HepG2 (cell line): ENCODE results near the gene NUBP2. TPM values are rescaled to one million over a fixed set of nuclear protein-coding genes. Genes with fewer than 3 reads are reported as not detected.
A peak's percentile ranks its signal among the peaks of the same experiment; 100 is the strongest.

Experiments used
- ATAC-seq: fragments of 200-7000 bp; cut with Tn5 transposase; 3 replicates; pipeline ENCODE4 v1.9.1; 2020; ENCODE audit warnings: mild to moderate bottlenecking, moderate library complexity
- BruUV-seq: library from RNA; stranded (reverse); fragments of 400-500 nt; replicated peaks from 2 replicates; lab custom pipeline; 2021; lab: Mats Ljungman, UMichigan
- CTCF ChIA-PET: fragments of 300-600 bp; formaldehyde crosslinking; extraction: SDS; loops from one replicate; lab custom pipeline; 2021; ENCODE audit warnings: low total read pairs, inconsistent platforms, low intra/inter-chr PET ratio; lab: Yijun Ruan, JAX
- POLR2A ChIA-PET: fragments of 350-600 bp; sonication (Branson Sonifier 250); formaldehyde crosslinking; loops from one replicate; lab custom pipeline; 2020; ENCODE audit warnings: antibody characterized with exemption, inconsistent platforms; lab: Yijun Ruan, JAX
- DNase-seq: peaks from one replicate; pipeline ENCODE4 v3.0.0-alpha.2; 2015; ENCODE audit warnings: low spot score
- FAIRE-seq: peaks from 3 replicates; lab custom pipeline; 2011; peaks lifted over from hg19 to GRCh38; lab: Jason Lieb, UNC
- H2AFZ ChIP-seq: one replicate; pipeline ENCODE4 v1.6.1; 2011; ENCODE audit warnings: low read length, inconsistent platforms
- H3K27ac ChIP-seq: fragments of 300-600 bp; 3 replicates; pipeline ENCODE4 v1.8.0; 2011; ENCODE audit warnings: mixed run types, mild to moderate bottlenecking, mixed read lengths, low read length, inconsistent platforms; ENCODE audit not compliant: insufficient read depth; ENCODE audit errors: extremely low read length
- H3K27me3 ChIP-seq, 2 experiments: fragments of 200-600 bp in 1 of 2; 2 replicates in 1 of 2; 3 replicates in 1 of 2; pipeline versions ENCODE4 v1.6.0 to v1.8.0; 2011; ENCODE audit warnings: low read length in 2 of 2, mild to moderate bottlenecking in 2 of 2, moderate library complexity in 2 of 2, inconsistent platforms in 1 of 2; ENCODE audit not compliant: insufficient read depth in 2 of 2, control insufficient read depth in 1 of 2
- H3K36me3 ChIP-seq, 2 experiments: fragments of 200-600 bp in 1 of 2; replicated peaks in 1 of 2; 2 replicates in 1 of 2; 3 replicates in 1 of 2; pipeline versions ENCODE4 v1.5.1 to v1.8.0; 2011; ENCODE audit warnings: low read length in 2 of 2, inconsistent platforms in 1 of 2; ENCODE audit not compliant: insufficient read depth in 2 of 2, control insufficient read depth in 1 of 2
- H3K4me1 ChIP-seq: 2 replicates; pipeline ENCODE4 v1.5.1; 2012; ENCODE audit warnings: low read length, inconsistent platforms; ENCODE audit not compliant: insufficient read depth
- H3K4me2 ChIP-seq: 2 replicates; pipeline ENCODE4 v1.6.0; 2011; ENCODE audit warnings: low read depth, low read length, inconsistent platforms
- H3K4me3 ChIP-seq, 3 experiments: fragments of 200-600 bp in 1 of 3; sonication (generic), shearing (Covaris generic) in 1 of 3; replicated peaks in 1 of 3; 2 replicates each; pipeline ENCODE4 v1.5.1; 2011 to 2016; ENCODE audit warnings: low read length in 3 of 3, inconsistent platforms in 2 of 3, low read depth in 2 of 3, mild to moderate bottlenecking in 2 of 3, control low read depth in 1 of 3, mixed read lengths in 1 of 3; ENCODE audit not compliant: insufficient read depth in 1 of 3
- H3K79me2 ChIP-seq: one replicate; pipeline ENCODE4 v1.6.1; 2011; ENCODE audit warnings: low read length, inconsistent platforms; ENCODE audit not compliant: insufficient read depth
- H3K9ac ChIP-seq: 2 replicates; pipeline ENCODE4 v1.6.0; 2011; ENCODE audit warnings: mild to moderate bottlenecking, low read depth, low read length, inconsistent platforms; ENCODE audit not compliant: insufficient read depth
- H3K9me3 ChIP-seq: 2 replicates; pipeline ENCODE4 v1.5.1; 2012; ENCODE audit warnings: mild to moderate bottlenecking, low read length
- H4K20me1 ChIP-seq: 2 replicates; pipeline ENCODE4 v1.6.0; 2011; ENCODE audit warnings: inconsistent platforms, mild to moderate bottlenecking, low read length, moderate library complexity; ENCODE audit not compliant: insufficient read depth
- AGO1 ChIP-seq: fragments of 200-400 bp; formaldehyde crosslinking; IDR thresholded peaks from 2 replicates; pipeline ENCODE4 v1.6.1; 2017; ENCODE audit warnings: mild to moderate bottlenecking, low read depth, low read length, moderate library complexity; ENCODE audit not compliant: poor library complexity, severe bottlenecking
- AGO2 ChIP-seq: fragments of 200-400 bp; formaldehyde crosslinking; optimal IDR thresholded peaks from 2 replicates; pipeline ENCODE3; 2017; ENCODE audit warnings: mild to moderate bottlenecking, low read depth, low read length, moderate library complexity
- ATF3 ChIP-seq: sonication (generic); formaldehyde crosslinking; IDR thresholded peaks from 2 replicates; pipeline ENCODE4 v1.4.0; 2020; ENCODE audit warnings: missing genetic modification reagents
- CHD2 ChIP-seq: IDR thresholded peaks from 2 replicates; pipeline ENCODE4 v1.6.1; 2011; ENCODE audit warnings: low read depth, low read length, improper control_type of control experiment
- HMGA1 ChIP-seq: sonication (generic); formaldehyde crosslinking; conservative IDR thresholded peaks from 2 replicates; pipeline ENCODE4 v1.4.0; 2020; ENCODE audit warnings: missing genetic modification reagents
- JARID2 ChIP-seq: sonication (generic); formaldehyde crosslinking; IDR thresholded peaks from 2 replicates; pipeline ENCODE4 v1.8.1; 2023; ENCODE audit warnings: missing genetic modification reagents, inconsistent platforms; ENCODE audit not compliant: insufficient replicate concordance
- KDM2A ChIP-seq: sonication (generic); formaldehyde crosslinking; IDR thresholded peaks from 2 replicates; pipeline ENCODE4 v1.4.0; 2020; ENCODE audit warnings: low read depth, missing genetic modification reagents, borderline replicate concordance
- LBX2 ChIP-seq: sonication (generic); formaldehyde crosslinking; IDR thresholded peaks from 2 replicates; pipeline ENCODE4 v1.5.0; 2020; ENCODE audit warnings: missing genetic modification reagents, mild to moderate bottlenecking, borderline replicate concordance
- NONO ChIP-seq, 2 experiments: fragments of 450-650 bp in 1 of 2; sonication (generic) in 1 of 2; formaldehyde crosslinking in 1 of 2; IDR thresholded peaks in 1 of 2; conservative IDR thresholded peaks in 1 of 2; 2 replicates each; pipeline versions ENCODE4 v1.6.1 to v1.8.0; 2017 to 2022; ENCODE audit warnings: mild to moderate bottlenecking in 1 of 2, missing genetic modification reagents in 1 of 2, moderate library complexity in 1 of 2
- POLR2G ChIP-seq: fragments of 200-400 bp; formaldehyde crosslinking; IDR thresholded peaks from 2 replicates; pipeline ENCODE4 v1.6.1; 2018; ENCODE audit warnings: mild to moderate bottlenecking, low read depth, low read length, moderate library complexity
- PRPF4 ChIP-seq: fragments of 200-400 bp; formaldehyde crosslinking; IDR thresholded peaks from 2 replicates; pipeline ENCODE4 v1.6.1; 2016; ENCODE audit warnings: low read length, low read depth; ENCODE audit not compliant: poor library complexity, severe bottlenecking
- RBFOX2 ChIP-seq: fragments of 200-400 bp; formaldehyde crosslinking; IDR thresholded peaks from 2 replicates; pipeline ENCODE4 v1.6.1; 2017; ENCODE audit warnings: low read depth, mild to moderate bottlenecking, low read length
- RBM39 ChIP-seq: fragments of 200-400 bp; formaldehyde crosslinking; IDR thresholded peaks from one replicate; pipeline ENCODE4 v1.6.1; 2018; ENCODE audit warnings: antibody characterized with exemption, mild to moderate bottlenecking, low read depth, low read length; ENCODE audit not compliant: poor library complexity, severe bottlenecking
- ZBTB20 ChIP-seq: sonication (generic); formaldehyde crosslinking; IDR thresholded peaks from 2 replicates; pipeline ENCODE4 v1.8.1; 2023; ENCODE audit warnings: missing genetic modification reagents, low read depth, mild to moderate bottlenecking, borderline replicate concordance
- ZNF143 ChIP-seq: sonication (generic); formaldehyde crosslinking; IDR thresholded peaks from 2 replicates; pipeline ENCODE4 v1.4.0; 2020; ENCODE audit warnings: missing genetic modification reagents
- ZNF549 ChIP-seq: sonication (generic); formaldehyde crosslinking; IDR thresholded peaks from 2 replicates; pipeline ENCODE4 v1.5.0; 2020; ENCODE audit warnings: missing genetic modification reagents
- ZNF839 ChIP-seq: sonication (generic); formaldehyde crosslinking; IDR thresholded peaks from 2 replicates; pipeline ENCODE4 v1.4.0; 2020; ENCODE audit warnings: missing genetic modification reagents, mild to moderate bottlenecking, borderline replicate concordance
- WGBS: methylation state at CpG from one replicate; pipeline ENCODE4 v1.1.6; 2017; ENCODE audit warnings: low lambda C conversion rate; 5-methylcytosine and 5-hydroxymethylcytosine counted together
- in situ Hi-C: cut with HindIII; loops from 2 replicates; pipeline ENCODE4 v1.10.0; 2017; ENCODE audit warnings: low pct_unique_long_range_greater_than_20kb; ENCODE audit not compliant: extremely low pct_ligation_motif_present
- intact Hi-C: fragments of 100-400 bp; cut with micrococcal nuclease; formaldehyde crosslinking; loops from one replicate; pipeline ENCODE4 v1.10.0; 2022; ENCODE audit not compliant: unreplicated experiment
- polyA plus RNA-seq, 8 experiments: library from polyadenylated mRNA; depleted of rRNA in 3 of 8; stranded (reverse) in 7 of 8; unstranded in 1 of 8; fragments of >200 nt; fragmentation: Illumina TruSeq in 4 of 8; extraction: Trizol in 4 of 8; gene quantifications; 2 replicates each; pipeline versions ENCODE4 v1.2.1 to v1.2.3, GENCODE V29; 2011 to 2016; ENCODE audit warnings: low read depth in 4 of 8, missing spikeins in 1 of 8, mixed read lengths in 1 of 8; ENCODE audit not compliant: insufficient read depth in 1 of 8
- total RNA-seq, 5 experiments: library from RNA; depleted of rRNA; stranded (reverse); fragments of >200 nt; fragmentation: Illumina TruSeq; extraction: Trizol; gene quantifications; 2 replicates each; pipeline ENCODE4 v1.2.3, GENCODE V29; 2016; ENCODE audit warnings: low read depth in 1 of 5
- TF ChIP-seq, protein P1 (sequence below): sonication (generic); formaldehyde crosslinking; IDR thresholded peaks from 2 replicates; pipeline ENCODE4 v1.8.0; 2022; ENCODE audit warnings: mild to moderate bottlenecking, missing genetic modification reagents; ENCODE audit not compliant: insufficient replicate concordance
- TF ChIP-seq, protein P2 (sequence below): sonication (generic); formaldehyde crosslinking; IDR thresholded peaks from 2 replicates; pipeline ENCODE4 v1.5.1; 2020; ENCODE audit warnings: missing genetic modification reagents, mild to moderate bottlenecking, borderline replicate concordance

The NUBP2 gene
- total and polyA plus RNA-seq, 2 of the 13 experiments (the other 11 are each of a cell fraction or from before 2014, with no cell fraction given): 25.7 to 61.5 TPM

GRCh38 chr16:1769402-1770300, 13.1 kb upstream of the NUBP2 start:
- FAIRE-seq (no peak), ATAC-seq (no peak), DNase-seq (no peak)
- no TSS peak for BruUV-seq
- intact Hi-C loops: loop anchor here (5.0 kb wide), 1 partner anchor 43 kb away; no protein-coding TSS in a partner anchor
- Histone ChIP-seq H3K4me1 (peaks cover 7% of the 10 kb centered on the region), H4K20me1 (no peaks in the 10 kb centered on the region), H3K27ac (no peak overlapping the region), H3K27me3 (no peaks in the 10 kb centered on the region; a peak in 1 of 5 replicates), H3K36me3 (peaks cover 13 to 24% of the 10 kb centered on the region in 2 experiments; a peak in 4 of 5 replicates), H3K4me3 (no peak overlapping the region), H3K79me2 (peaks cover 24% of the 10 kb centered on the region), H3K9ac (no peak overlapping the region), H3K9me3 (no peaks in the 10 kb centered on the region), H2AFZ (no peak overlapping the region), H3K4me2 (no peak overlapping the region)
- CTCF ChIA-PET: no interaction called here
- in situ Hi-C loops: no loop called here
- WGBS: over 99% methylated on average over 11 of the region's 27 CpGs
- POLR2A ChIA-PET: interaction anchor here (2.7 kb wide), 1 partner anchor 13 kb away, joined by 7 read pairs; the partner anchor contains the start of genes NUBP2 and SPSB3
- peak; percentile 94 for TF ChIP-seq AGO2
- peak; percentile 67 for TF ChIP-seq AGO1
- peak; percentile 3 for TF ChIP-seq RBM39
- TF ChIP-seq ZNF549 (CRISPR knock-in tag): no peak
- TF ChIP-seq RBFOX2: peak; percentile 43; the same call in 1 of the 2 replicates
- TF ChIP-seq ZBTB20: no peak
- TF ChIP-seq CHD2: 0 out of 2 replicates have a peak, but pooled peaks have one; percentile 14
- TF ChIP-seq NONO (IDR thresholded peaks at IDR 0.05): no peak
- TF ChIP-seq NONO (CRISPR knock-in tag; conservative IDR thresholded peaks at IDR 0.05): peak; percentile 36; the same call in 1 of the 2 replicates
- 0 out of 2 replicates have a peak, but pooled peaks have one; percentile 17 for TF ChIP-seq ZNF839
- TF ChIP-seq, protein P1, sequence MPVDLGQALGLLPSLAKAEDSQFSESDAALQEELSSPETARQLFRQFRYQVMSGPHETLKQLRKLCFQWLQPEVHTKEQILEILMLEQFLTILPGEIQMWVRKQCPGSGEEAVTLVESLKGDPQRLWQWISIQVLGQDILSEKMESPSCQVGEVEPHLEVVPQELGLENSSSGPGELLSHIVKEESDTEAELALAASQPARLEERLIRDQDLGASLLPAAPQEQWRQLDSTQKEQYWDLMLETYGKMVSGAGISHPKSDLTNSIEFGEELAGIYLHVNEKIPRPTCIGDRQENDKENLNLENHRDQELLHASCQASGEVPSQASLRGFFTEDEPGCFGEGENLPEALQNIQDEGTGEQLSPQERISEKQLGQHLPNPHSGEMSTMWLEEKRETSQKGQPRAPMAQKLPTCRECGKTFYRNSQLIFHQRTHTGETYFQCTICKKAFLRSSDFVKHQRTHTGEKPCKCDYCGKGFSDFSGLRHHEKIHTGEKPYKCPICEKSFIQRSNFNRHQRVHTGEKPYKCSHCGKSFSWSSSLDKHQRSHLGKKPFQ: no peak
- no peak for TF ChIP-seq HMGA1 (CRISPR knock-in tag)
- TF ChIP-seq ATF3 (CRISPR knock-in tag): no peak
- TF ChIP-seq PRPF4: peak; percentile 31
- TF ChIP-seq ZNF143 (CRISPR knock-in tag): no peak
- TF ChIP-seq, protein P2, sequence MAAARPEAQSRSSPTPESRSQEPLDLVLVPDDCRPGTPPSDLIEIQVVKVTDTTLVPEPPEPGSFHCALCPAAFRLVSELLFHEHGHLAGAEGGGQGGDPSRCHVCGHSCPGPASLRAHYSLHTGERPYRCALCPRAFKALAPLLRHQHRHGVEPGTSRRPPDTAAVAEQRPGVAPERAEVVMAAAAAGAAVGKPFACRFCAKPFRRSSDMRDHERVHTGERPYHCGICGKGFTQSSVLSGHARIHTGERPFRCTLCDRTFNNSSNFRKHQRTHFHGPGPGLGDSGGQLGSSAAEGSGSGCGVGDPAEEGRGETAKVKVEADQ: no peak
- no peak for TF ChIP-seq JARID2
- TF ChIP-seq KDM2A (CRISPR knock-in tag): 0 out of 2 replicates have a peak, but pooled peaks have one; percentile 20
- no peak for TF ChIP-seq LBX2 (CRISPR knock-in tag)
- peak; percentile 45; the same call in 1 of the 2 replicates for TF ChIP-seq POLR2G
